ENCODE measurements around the gene SETD1A.

GRCh38 chr16:30918614-30919013 is 38.9 kb upstream of the SETD1A start:
- no peak for TF ChIP-seq SUZ12 (IDR thresholded peaks at IDR 0.05; ENCODE audit: extremely low read depth, insufficient read depth, insufficient read length)
- TF ChIP-seq YY1 (IDR thresholded peaks at IDR 0.05; ENCODE audit: insufficient read depth, insufficient read length), result no peak
